DOHH2 (cell line): ENCODE measurements around the gene TRIM34.

Experiments used
- H3F3A ChIP-seq: fragments of 200-600 bp; sonication (generic), shearing (Covaris generic); 2 replicates; pipeline ENCODE4 v1.6.0; 2016; ENCODE audit warnings: antibody characterized with exemption, mild to moderate bottlenecking; ENCODE audit not compliant: control insufficient read depth, insufficient read depth
- H3K27ac ChIP-seq: fragments of 200-600 bp; sonication (generic); 2 replicates; pipeline ENCODE4 v1.5.1; 2014; ENCODE audit warnings: low read depth, mild to moderate bottlenecking, low read length, moderate library complexity
- H3K27me3 ChIP-seq: fragments of 200-600 bp; sonication (generic); 2 replicates; pipeline ENCODE4 v1.6.1; 2014; ENCODE audit warnings: mild to moderate bottlenecking, low read length, mixed read lengths; ENCODE audit not compliant: control insufficient read depth
- H3K36me3 ChIP-seq: fragments of 200-600 bp; sonication (generic); 2 replicates; pipeline ENCODE4 v1.6.1; 2014; ENCODE audit warnings: mild to moderate bottlenecking, low read length, moderate library complexity, mixed read lengths; ENCODE audit not compliant: control insufficient read depth
- H3K4me1 ChIP-seq: fragments of 200-600 bp; sonication (generic); 2 replicates; pipeline ENCODE4 v1.6.1; 2014; ENCODE audit warnings: mild to moderate bottlenecking, low read length, mixed read lengths; ENCODE audit not compliant: control insufficient read depth
- H3K4me2 ChIP-seq: fragments of 200-600 bp; sonication (generic); 2 replicates; pipeline ENCODE4 v1.6.0; 2014; ENCODE audit warnings: mild to moderate bottlenecking, low read length, moderate library complexity
- H3K4me3 ChIP-seq: fragments of 200-600 bp; sonication (generic); 2 replicates; pipeline ENCODE4 v1.5.1; 2014; ENCODE audit warnings: mild to moderate bottlenecking, low read length, mixed read lengths
- H3K79me2 ChIP-seq: fragments of 200-600 bp; sonication (generic); 2 replicates; pipeline ENCODE4 v1.6.1; 2014; ENCODE audit warnings: mild to moderate bottlenecking, low read length, mixed read lengths; ENCODE audit not compliant: control insufficient read depth
- H3K9me2 ChIP-seq: fragments of 200-600 bp; sonication (generic); replicated peaks from 2 replicates; pipeline ENCODE4 v1.6.1; 2014; ENCODE audit warnings: mild to moderate bottlenecking, low read length, mixed read lengths; ENCODE audit not compliant: control insufficient read depth
- H3K9me3 ChIP-seq: fragments of 200-600 bp; sonication (generic); 2 replicates; pipeline ENCODE4 v1.6.1; 2014; ENCODE audit warnings: antibody characterized with exemption, low read length, mixed read lengths; ENCODE audit not compliant: control insufficient read depth, insufficient read depth
- H4K20me1 ChIP-seq: fragments of 200-600 bp; sonication (generic); 2 replicates; pipeline ENCODE4 v1.6.0; 2014; ENCODE audit warnings: low read depth, mild to moderate bottlenecking, antibody characterized with exemption, low read length, moderate library complexity; ENCODE audit not compliant: control insufficient read depth, insufficient read depth
- CTCF ChIP-seq: fragments of 200-600 bp; sonication (generic); IDR thresholded peaks from one replicate; pipeline ENCODE4 v1.5.1; 2014; ENCODE audit warnings: antibody characterized with exemption, mild to moderate bottlenecking, low read depth, low read length; ENCODE audit not compliant: poor library complexity, severe bottlenecking
- EZH2phosphoT487 ChIP-seq: fragments of 200-600 bp; sonication (generic); IDR thresholded peaks from 2 replicates; pipeline ENCODE4 v1.6.1; 2017; ENCODE audit warnings: borderline replicate concordance, mild to moderate bottlenecking, antibody characterized with exemption, low read length, moderate library complexity, mixed read lengths

Gene TRIM34

GRCh38 chr11:5603326-5603725, 21.5 kb upstream of the TRIM34 start:
- Histone ChIP-seq H3K4me2 (no peak overlapping the region), H3K27ac (no peak overlapping the region), H4K20me1 (no peaks in the 10 kb centered on the region), H3K27me3 (no peaks in the 10 kb centered on the region), H3K4me1 (no peaks in the 10 kb centered on the region), H3K9me2 (no peaks in the 10 kb centered on the region), H3K4me3 (no peak overlapping the region), H3K9me3 (no peaks in the 10 kb centered on the region), H3K36me3 (no peaks in the 10 kb centered on the region), H3F3A (no peaks in the 10 kb centered on the region), H3K79me2 (no peaks in the 10 kb centered on the region)
- TF ChIP-seq EZH2phosphoT487 (no peak), CTCF (no peak)

GRCh38 chr11:5604896-5605295, 19.9 kb upstream of the TRIM34 start:
- Histone ChIP-seq H3K27ac (no peak overlapping the region), H3K4me2 (no peak overlapping the region), H3K79me2 (no peaks in the 10 kb centered on the region), H3K36me3 (no peaks in the 10 kb centered on the region), H3K4me1 (no peaks in the 10 kb centered on the region), H4K20me1 (no peaks in the 10 kb centered on the region), H3K4me3 (no peak overlapping the region), H3K9me2 (no peaks in the 10 kb centered on the region), H3K27me3 (no peaks in the 10 kb centered on the region), H3K9me3 (no peaks in the 10 kb centered on the region), H3F3A (no peaks in the 10 kb centered on the region)
- TF ChIP-seq CTCF, result no peak
- TF ChIP-seq EZH2phosphoT487, result no peak

GRCh38 chr11:5605849-5606248, 19.0 kb upstream of the TRIM34 start:
- no peaks in the 10 kb centered on the region for H3K79me2 ChIP-seq
- no peaks in the 10 kb centered on the region for H3K4me1 ChIP-seq
- TF ChIP-seq EZH2phosphoT487 (no peak), CTCF (peak; percentile 19)
- no peak overlapping the region for H3K27ac ChIP-seq
- no peak overlapping the region for H3K4me2 ChIP-seq
- H3K9me3 ChIP-seq, result no peaks in the 10 kb centered on the region
- H3K4me3 ChIP-seq, result no peak overlapping the region
- H3K27me3 ChIP-seq, result no peaks in the 10 kb centered on the region
- no peaks in the 10 kb centered on the region for H3K36me3 ChIP-seq
- no peaks in the 10 kb centered on the region for H3F3A ChIP-seq
- no peaks in the 10 kb centered on the region for H3K9me2 ChIP-seq
- H4K20me1 ChIP-seq, result no peaks in the 10 kb centered on the region

- no peak overlapping the region for H3K27ac ChIP-seq
- no peaks in the 10 kb centered on the region for H4K20me1 ChIP-seq
- no peaks in the 10 kb centered on the region for H3K36me3 ChIP-seq
- no peaks in the 10 kb centered on the region for H3K9me2 ChIP-seq
- no peaks in the 10 kb centered on the region for H3K79me2 ChIP-seq
- no peaks in the 10 kb centered on the region for H3K9me3 ChIP-seq
- no peak overlapping the region for H3K4me3 ChIP-seq
- H3K4me2 ChIP-seq, result no peak overlapping the region
- H3K27me3 ChIP-seq, result no peaks in the 10 kb centered on the region
- H3F3A ChIP-seq, result no peaks in the 10 kb centered on the region
- no peak for TF ChIP-seq EZH2phosphoT487
- no peak for TF ChIP-seq CTCF
- no peaks in the 10 kb centered on the region for H3K4me1 ChIP-seq
Measured at GRCh38 chr11:5608808-5609207, 16.0 kb upstream of the TRIM34 start.
